Uterus (tissue), 4 donors: ENCODE data around the gene NOS1AP. TPM values are rescaled to one million over a fixed set of nuclear protein-coding genes. Genes with fewer than 3 reads are reported as not detected.

ENCODE experiments used
- DNase-seq, 2 donors: peaks; one replicate each; pipeline ENCODE4 v3.0.0-alpha.2; 2019 to 2020
- H3K27ac ChIP-seq, 2 donors: fragments of 200-600 bp; sonication (generic); 1 replicate in 1 of 2; 2 replicates in 1 of 2; pipeline ENCODE4 v1.5.1; 2016 to 2018
- H3K27me3 ChIP-seq, 2 donors: fragments of 200-600 bp; sonication (generic); one replicate each; pipeline ENCODE4 v1.5.1; 2018 to 2019; ENCODE audit warnings: control low read depth in 1 of 2
- H3K36me3 ChIP-seq, 2 donors: fragments of 200-600 bp; sonication (generic); one replicate each; pipeline ENCODE4 v1.5.1; 2019; ENCODE audit warnings: control low read depth in 1 of 2
- H3K4me1 ChIP-seq, 2 donors: fragments of 200-600 bp; sonication (generic); one replicate each; pipeline ENCODE4 v1.5.1; 2018 to 2019; ENCODE audit warnings: control low read depth in 1 of 2
- H3K4me3 ChIP-seq, 2 donors: fragments of 200-600 bp; sonication (generic); 1 replicate in 1 of 2; 2 replicates in 1 of 2; pipeline ENCODE4 v1.5.1; 2018 to 2019; ENCODE audit warnings: mild to moderate bottlenecking in 1 of 2
- H3K9me3 ChIP-seq, 2 donors: fragments of 200-600 bp; sonication (generic); one replicate each; pipeline ENCODE4 v1.5.1; 2019; ENCODE audit warnings: control low read depth in 1 of 2
- POLR2A ChIP-seq, 2 donors: fragments of 450-650 bp; IDR thresholded peaks; one replicate each; pipeline ENCODE4 v1.6.1; 2016; ENCODE audit warnings: antibody characterized with exemption in 2 of 2, mild to moderate bottlenecking in 1 of 2, moderate library complexity in 1 of 2
- intact Hi-C: fragments of 100-400 bp; cut with DNase I; formaldehyde crosslinking; loops from one replicate; pipeline ENCODE4 v1.15.1; 2023; ENCODE audit warnings: low total_unique reads
- total RNA-seq, 4 donors: library from RNA; depleted of rRNA in 3 of 4; stranded (reverse); fragments of >200 nt in 3 of 4; gene quantifications; one replicate each; pipeline versions ENCODE4 v1.1.0 to v1.2.4, GENCODE V29; 2014 to 2023
- TF ChIP-seq, protein P1 (sequence below), 4 experiments: fragments of 200-600 bp in 2 of 4; fragments of 450-650 bp in 2 of 4; sonication (generic) in 2 of 4; IDR thresholded peaks; one replicate each; pipeline ENCODE4 v1.5.1; 2016 to 2019; ENCODE audit warnings: antibody characterized with exemption in 4 of 4, mild to moderate bottlenecking in 2 of 4, moderate library complexity in 1 of 4
- donor health status: DM: yes; HTN: yes; CAD: no.

NOS1AP gene
- 1 to 10 TPM in 2 of 4 donors, under 1 TPM in 1, not detected in 1; under 0.01 to 5.3 (median 1.9) TPM for total RNA-seq

DNA sequence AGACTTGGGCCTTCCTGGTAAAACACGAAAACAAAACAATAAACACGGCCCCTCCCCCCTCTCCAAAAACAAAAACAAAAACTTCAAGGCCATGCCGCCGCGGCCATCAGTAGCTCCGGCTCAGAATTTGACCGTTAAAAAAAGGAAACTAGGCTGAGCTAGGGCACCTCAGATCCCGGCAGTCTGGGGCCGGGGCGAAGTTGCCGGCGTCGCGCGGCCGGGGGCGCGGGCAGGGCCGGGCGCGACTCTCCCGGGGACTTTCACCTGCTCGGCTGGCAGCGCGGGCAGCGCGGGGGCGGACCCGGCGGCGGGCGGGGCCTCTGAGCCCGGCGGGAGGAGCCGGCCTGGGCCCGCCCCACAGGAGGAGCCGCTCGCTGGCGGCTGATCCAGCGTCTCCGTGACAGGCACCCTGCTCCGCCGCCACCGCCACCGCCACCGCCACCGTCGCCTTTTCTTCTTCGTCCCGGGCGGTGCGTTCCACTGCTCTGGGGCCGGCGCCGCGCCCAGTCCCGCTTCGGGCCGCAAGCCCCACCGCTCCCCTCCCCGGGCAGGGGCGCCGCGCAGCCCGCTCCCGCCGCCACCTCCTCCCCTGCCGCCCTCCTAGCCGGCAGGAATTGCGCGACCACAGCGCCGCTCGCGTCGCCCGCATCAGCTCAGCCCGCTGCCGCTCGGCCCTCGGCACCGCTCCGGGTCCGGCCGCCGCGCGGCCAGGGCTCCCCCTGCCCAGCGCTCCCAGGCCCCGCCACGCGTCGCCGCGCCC lies at the start of gene NOS1AP:
Gene NOS1AP (plus strand): TSS at position 358 of the 760 bp plus-strand sequence. CDS start 487 bp downstream, outside the sequence.
- DNase-seq, result peak; percentile 31 to 50
- H3K9me3 ChIP-seq, result no peaks in the 10 kb centered on the region
- H3K4me1 ChIP-seq, result peaks cover 0 to 9% of the 10 kb centered on the region in 2 donors
- H3K4me3 ChIP-seq, result peak within 1 kb of the TSS; percentile 32 to 84
- no peaks in the 10 kb centered on the region for H3K27me3 ChIP-seq
- peak within 1 kb of the TSS; percentile 28 to 52 for H3K27ac ChIP-seq
- peak; percentile 16 to 61 for TF ChIP-seq POLR2A (IDR thresholded peaks at IDR 0.05)
- TF ChIP-seq, protein P1, sequence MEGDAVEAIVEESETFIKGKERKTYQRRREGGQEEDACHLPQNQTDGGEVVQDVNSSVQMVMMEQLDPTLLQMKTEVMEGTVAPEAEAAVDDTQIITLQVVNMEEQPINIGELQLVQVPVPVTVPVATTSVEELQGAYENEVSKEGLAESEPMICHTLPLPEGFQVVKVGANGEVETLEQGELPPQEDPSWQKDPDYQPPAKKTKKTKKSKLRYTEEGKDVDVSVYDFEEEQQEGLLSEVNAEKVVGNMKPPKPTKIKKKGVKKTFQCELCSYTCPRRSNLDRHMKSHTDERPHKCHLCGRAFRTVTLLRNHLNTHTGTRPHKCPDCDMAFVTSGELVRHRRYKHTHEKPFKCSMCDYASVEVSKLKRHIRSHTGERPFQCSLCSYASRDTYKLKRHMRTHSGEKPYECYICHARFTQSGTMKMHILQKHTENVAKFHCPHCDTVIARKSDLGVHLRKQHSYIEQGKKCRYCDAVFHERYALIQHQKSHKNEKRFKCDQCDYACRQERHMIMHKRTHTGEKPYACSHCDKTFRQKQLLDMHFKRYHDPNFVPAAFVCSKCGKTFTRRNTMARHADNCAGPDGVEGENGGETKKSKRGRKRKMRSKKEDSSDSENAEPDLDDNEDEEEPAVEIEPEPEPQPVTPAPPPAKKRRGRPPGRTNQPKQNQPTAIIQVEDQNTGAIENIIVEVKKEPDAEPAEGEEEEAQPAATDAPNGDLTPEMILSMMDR (IDR thresholded peaks at IDR 0.05), result peak in 1 of 4 experiments; percentile 2
- H3K36me3 ChIP-seq, result no peaks in the 10 kb centered on the region
- intact Hi-C loops, result no loop called here

DNA sequence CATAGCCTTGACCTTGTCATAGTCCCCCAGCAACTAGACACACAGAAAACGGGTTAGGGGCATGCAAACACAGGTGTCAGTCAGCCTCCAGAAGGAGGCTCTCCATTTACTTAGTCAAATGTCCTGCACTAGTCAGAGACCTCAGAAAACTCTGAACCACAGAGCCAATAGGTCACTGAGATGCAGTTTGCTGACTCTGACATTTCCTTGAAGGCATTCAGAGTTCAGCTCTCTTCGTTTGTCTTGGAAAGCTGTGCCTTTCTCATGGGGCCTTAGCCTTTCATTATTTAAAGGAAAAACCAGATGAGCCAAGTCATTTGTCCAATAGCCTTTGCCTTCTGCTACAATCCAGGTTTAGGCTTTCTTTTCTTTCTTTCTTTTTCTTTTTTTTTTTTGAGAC lies 49.3 kb upstream of the NOS1AP start:
- no peaks in the 10 kb centered on the region for H3K4me1 ChIP-seq
- no peaks in the 10 kb centered on the region for H3K27me3 ChIP-seq
- TF ChIP-seq POLR2A (IDR thresholded peaks at IDR 0.05), result no peak
- TF ChIP-seq, protein P1 (IDR thresholded peaks at IDR 0.05), result no peak
- no peak overlapping the region for H3K27ac ChIP-seq
- intact Hi-C loops, result no loop called here
- no peaks in the 10 kb centered on the region for H3K9me3 ChIP-seq
- no peak for DNase-seq
- no peak overlapping the region for H3K4me3 ChIP-seq
- no peaks in the 10 kb centered on the region for H3K36me3 ChIP-seq

DNA sequence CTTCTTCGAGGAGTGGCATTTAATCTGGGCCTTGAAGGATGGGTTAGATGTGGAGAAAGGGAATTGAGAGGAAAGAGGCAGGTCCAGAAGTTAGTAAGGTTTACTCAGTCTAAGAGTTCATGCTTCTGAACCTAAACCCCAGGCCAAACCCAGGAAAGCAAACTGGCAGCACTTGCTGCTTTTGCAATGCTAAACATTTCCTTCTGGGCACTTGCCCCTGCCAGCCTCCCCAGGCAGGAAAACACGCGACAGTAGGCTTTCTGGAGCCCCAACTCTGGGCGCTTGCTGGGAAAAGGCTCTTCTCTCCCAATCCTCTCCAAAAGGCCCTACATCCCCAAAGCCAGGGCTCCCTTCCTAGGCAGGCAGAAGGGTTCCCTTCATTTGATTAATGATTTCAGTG lies 48.4 kb upstream of the NOS1AP start:
- peak overlapping the region; percentile 16 to 52 for H3K27ac ChIP-seq
- H3K27me3 ChIP-seq, result no peaks in the 10 kb centered on the region
- no peaks in the 10 kb centered on the region for H3K4me1 ChIP-seq
- no peak for TF ChIP-seq POLR2A (IDR thresholded peaks at IDR 0.05)
- TF ChIP-seq, protein P1 (IDR thresholded peaks at IDR 0.05), result no peak
- H3K4me3 ChIP-seq, result no peak overlapping the region
- H3K9me3 ChIP-seq, result no peaks in the 10 kb centered on the region
- no peaks in the 10 kb centered on the region for H3K36me3 ChIP-seq
- intact Hi-C loops, result no loop called here
- DNase-seq, result no peak

DNA sequence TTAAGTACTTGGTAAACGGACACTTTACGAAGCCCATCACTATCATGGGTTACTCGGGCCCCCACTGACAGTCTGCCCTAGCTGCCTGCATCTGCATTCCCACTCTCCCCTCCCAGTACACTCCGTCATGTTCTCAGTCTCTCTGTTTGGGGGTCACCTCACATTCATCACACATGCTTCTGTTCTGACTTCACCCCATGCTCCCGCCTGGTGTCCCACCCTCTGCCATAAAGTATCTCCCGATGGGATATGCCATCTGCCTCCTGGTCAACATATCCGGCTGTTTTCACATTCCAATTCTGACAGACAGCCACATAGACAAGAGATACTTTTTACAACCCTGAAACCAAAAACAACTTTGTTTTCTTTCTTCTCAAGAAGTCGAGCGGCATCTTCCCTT lies 46.9 kb upstream of the NOS1AP start:
- no peak for DNase-seq
- no peaks in the 10 kb centered on the region for H3K27me3 ChIP-seq
- H3K4me1 ChIP-seq, result no peaks in the 10 kb centered on the region
- no peaks in the 10 kb centered on the region for H3K36me3 ChIP-seq
- no peaks in the 10 kb centered on the region for H3K9me3 ChIP-seq
- intact Hi-C loops, result no loop called here
- peak overlapping the region; percentile 42 to 56 for H3K27ac ChIP-seq
- peak overlapping the region in 1 of 2 donors; percentile 47 for H3K4me3 ChIP-seq
- TF ChIP-seq, protein P1 (IDR thresholded peaks at IDR 0.05), result no peak
- no peak for TF ChIP-seq POLR2A (IDR thresholded peaks at IDR 0.05)

DNA sequence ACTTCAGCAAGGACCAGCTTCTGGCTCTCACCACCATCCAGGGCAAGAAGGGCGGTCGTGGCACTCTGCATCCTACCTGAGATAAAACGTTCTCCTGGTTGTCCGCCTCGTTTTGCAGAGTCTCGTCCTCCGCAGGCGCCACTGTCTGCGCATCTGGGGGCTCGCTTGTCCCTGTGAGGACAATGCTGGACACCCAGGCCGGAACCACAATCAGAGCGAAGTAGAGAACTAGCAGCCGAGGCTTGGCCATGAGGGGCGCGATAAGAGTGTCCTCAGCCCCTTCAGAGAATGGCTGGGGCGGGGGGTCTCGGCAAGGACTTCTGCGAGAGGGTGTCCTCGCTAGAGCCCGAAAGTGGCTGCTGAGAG lies 46.3 kb upstream of the NOS1AP start:
- Histone ChIP-seq H3K9me3 (no peaks in the 10 kb centered on the region), H3K4me3 (peak overlapping the region; percentile 42 to 47), H3K4me1 (no peaks in the 10 kb centered on the region), H3K27ac (peak overlapping the region; percentile 42 to 56), H3K27me3 (no peaks in the 10 kb centered on the region), H3K36me3 (no peaks in the 10 kb centered on the region)
- no peak for TF ChIP-seq POLR2A (IDR thresholded peaks at IDR 0.05)
- TF ChIP-seq, protein P1 (IDR thresholded peaks at IDR 0.05), result no peak
- DNase-seq, result no peak
- intact Hi-C loops, result no loop called here
